ENCODE measurements around the gene ATP5PD. TPM values are rescaled to one million over a fixed set of nuclear protein-coding genes. Genes with fewer than 3 reads are reported as not detected.

ATP5PD gene
- total and polyA plus RNA-seq, 2 of the 13 experiments (the other 11 are each of a cell fraction or from before 2014, with no cell fraction given), result 158 to 428 TPM

GRCh38 chr17:75012346-75013091 lies 34.2 kb downstream of the ATP5PD start, which contains the start of gene MRPL58 (continued):
- TF ChIP-seq, protein P1, sequence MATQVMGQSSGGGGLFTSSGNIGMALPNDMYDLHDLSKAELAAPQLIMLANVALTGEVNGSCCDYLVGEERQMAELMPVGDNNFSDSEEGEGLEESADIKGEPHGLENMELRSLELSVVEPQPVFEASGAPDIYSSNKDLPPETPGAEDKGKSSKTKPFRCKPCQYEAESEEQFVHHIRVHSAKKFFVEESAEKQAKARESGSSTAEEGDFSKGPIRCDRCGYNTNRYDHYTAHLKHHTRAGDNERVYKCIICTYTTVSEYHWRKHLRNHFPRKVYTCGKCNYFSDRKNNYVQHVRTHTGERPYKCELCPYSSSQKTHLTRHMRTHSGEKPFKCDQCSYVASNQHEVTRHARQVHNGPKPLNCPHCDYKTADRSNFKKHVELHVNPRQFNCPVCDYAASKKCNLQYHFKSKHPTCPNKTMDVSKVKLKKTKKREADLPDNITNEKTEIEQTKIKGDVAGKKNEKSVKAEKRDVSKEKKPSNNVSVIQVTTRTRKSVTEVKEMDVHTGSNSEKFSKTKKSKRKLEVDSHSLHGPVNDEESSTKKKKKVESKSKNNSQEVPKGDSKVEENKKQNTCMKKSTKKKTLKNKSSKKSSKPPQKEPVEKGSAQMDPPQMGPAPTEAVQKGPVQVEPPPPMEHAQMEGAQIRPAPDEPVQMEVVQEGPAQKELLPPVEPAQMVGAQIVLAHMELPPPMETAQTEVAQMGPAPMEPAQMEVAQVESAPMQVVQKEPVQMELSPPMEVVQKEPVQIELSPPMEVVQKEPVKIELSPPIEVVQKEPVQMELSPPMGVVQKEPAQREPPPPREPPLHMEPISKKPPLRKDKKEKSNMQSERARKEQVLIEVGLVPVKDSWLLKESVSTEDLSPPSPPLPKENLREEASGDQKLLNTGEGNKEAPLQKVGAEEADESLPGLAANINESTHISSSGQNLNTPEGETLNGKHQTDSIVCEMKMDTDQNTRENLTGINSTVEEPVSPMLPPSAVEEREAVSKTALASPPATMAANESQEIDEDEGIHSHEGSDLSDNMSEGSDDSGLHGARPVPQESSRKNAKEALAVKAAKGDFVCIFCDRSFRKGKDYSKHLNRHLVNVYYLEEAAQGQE (IDR thresholded peaks at IDR 0.05; ENCODE audit: borderline replicate concordance in 1 of 2, low read depth in 1 of 2, low read length in 2 of 2), result peak in 1 of 2 experiments; percentile 74; a peak in 2 of 4 replicates
- peak; percentile 75; the same call in 1 of the 2 replicates for TF ChIP-seq SIX1 (CRISPR knock-in tag; IDR thresholded peaks at IDR 0.05; ENCODE audit: borderline replicate concordance)
- TF ChIP-seq CC2D1A (CRISPR knock-in tag; IDR thresholded peaks at IDR 0.05), result no peak; the same call in 1 of the 2 replicates
- no peak for TF ChIP-seq ZNF646 (CRISPR knock-in tag; IDR thresholded peaks at IDR 0.05)
- TF ChIP-seq U2AF2 (IDR thresholded peaks at IDR 0.05; ENCODE audit: low read depth, low read length), result no peak
- TF ChIP-seq, protein P2, sequence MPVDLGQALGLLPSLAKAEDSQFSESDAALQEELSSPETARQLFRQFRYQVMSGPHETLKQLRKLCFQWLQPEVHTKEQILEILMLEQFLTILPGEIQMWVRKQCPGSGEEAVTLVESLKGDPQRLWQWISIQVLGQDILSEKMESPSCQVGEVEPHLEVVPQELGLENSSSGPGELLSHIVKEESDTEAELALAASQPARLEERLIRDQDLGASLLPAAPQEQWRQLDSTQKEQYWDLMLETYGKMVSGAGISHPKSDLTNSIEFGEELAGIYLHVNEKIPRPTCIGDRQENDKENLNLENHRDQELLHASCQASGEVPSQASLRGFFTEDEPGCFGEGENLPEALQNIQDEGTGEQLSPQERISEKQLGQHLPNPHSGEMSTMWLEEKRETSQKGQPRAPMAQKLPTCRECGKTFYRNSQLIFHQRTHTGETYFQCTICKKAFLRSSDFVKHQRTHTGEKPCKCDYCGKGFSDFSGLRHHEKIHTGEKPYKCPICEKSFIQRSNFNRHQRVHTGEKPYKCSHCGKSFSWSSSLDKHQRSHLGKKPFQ (CRISPR knock-in tag; IDR thresholded peaks at IDR 0.05; ENCODE audit: insufficient replicate concordance), result peak; percentile 94
- peak; percentile 81 to 89; a peak in 3 of 4 replicates for TF ChIP-seq POLR2A (IDR thresholded peaks at IDR 0.05; ENCODE audit: insufficient read depth in 1 of 2, low read depth in 2 of 2, low read length in 2 of 2)
- TF ChIP-seq, protein P3, sequence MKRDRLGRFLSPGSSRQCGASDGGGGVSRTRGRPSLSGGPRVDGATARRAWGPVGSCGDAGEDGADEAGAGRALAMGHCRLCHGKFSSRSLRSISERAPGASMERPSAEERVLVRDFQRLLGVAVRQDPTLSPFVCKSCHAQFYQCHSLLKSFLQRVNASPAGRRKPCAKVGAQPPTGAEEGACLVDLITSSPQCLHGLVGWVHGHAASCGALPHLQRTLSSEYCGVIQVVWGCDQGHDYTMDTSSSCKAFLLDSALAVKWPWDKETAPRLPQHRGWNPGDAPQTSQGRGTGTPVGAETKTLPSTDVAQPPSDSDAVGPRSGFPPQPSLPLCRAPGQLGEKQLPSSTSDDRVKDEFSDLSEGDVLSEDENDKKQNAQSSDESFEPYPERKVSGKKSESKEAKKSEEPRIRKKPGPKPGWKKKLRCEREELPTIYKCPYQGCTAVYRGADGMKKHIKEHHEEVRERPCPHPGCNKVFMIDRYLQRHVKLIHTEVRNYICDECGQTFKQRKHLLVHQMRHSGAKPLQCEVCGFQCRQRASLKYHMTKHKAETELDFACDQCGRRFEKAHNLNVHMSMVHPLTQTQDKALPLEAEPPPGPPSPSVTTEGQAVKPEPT (CRISPR knock-in tag; IDR thresholded peaks at IDR 0.05; ENCODE audit: low read depth), result peak; percentile 85
- peak; percentile 97 for TF ChIP-seq ETV6 (CRISPR knock-in tag; conservative IDR thresholded peaks at IDR 0.05)
- 0 out of 2 replicates have a peak, but pooled peaks have one; percentile 42 for TF ChIP-seq HMG20A (CRISPR knock-in tag; IDR thresholded peaks at IDR 0.05; ENCODE audit: borderline replicate concordance)
